Stimulated activated CD4-positive, alpha-beta T cell treated with anti-CD3 and anti-CD28 coated beads, Interleukin-2, amount 100 ng/mL, for 48 hours (primary cell): ENCODE data around the gene OTX2.

Experiments
- DNase-seq, 2 donors: peaks; one replicate each; pipeline ENCODE4 v3.0.0-alpha.2; 2020

OTX2 gene

GRCh38 chr14:56794557-56795283 is 15.6 kb downstream of the OTX2 start:
- no peak for DNase-seq

- DNase-seq: no peak
These were observed 16.2 kb downstream of the OTX2 start for GRCh38 chr14:56794088-56794556.

- no peak for DNase-seq
These were observed 20.3 kb downstream of the OTX2 start for GRCh38 chr14:56789955-56790354.

- no peak for DNase-seq
These were observed 22.7 kb downstream of the OTX2 start for GRCh38 chr14:56787530-56787929.

GRCh38 chr14:56782711-56783110 is 27.6 kb downstream of the OTX2 start:
- no peak for DNase-seq

GRCh38 chr14:56774503-56774902 is 35.8 kb downstream of the OTX2 start:
- DNase-seq: no peak

- DNase-seq: no peak
These were observed 39.8 kb downstream of the OTX2 start for GRCh38 chr14:56770512-56770911.

- DNase-seq: no peak
These were observed 49.9 kb downstream of the OTX2 start for GRCh38 chr14:56760164-56760914.

- DNase-seq: no peak
These were observed 50.6 kb downstream of the OTX2 start for GRCh38 chr14:56759633-56760032.

- no peak for DNase-seq
These were observed 51.2 kb downstream of the OTX2 start for GRCh38 chr14:56759094-56759493.

GRCh38 chr14:56754921-56755320 is 55.4 kb downstream of the OTX2 start:
- no peak for DNase-seq

- no peak for DNase-seq
These were observed 56.9 kb downstream of the OTX2 start for GRCh38 chr14:56753396-56753795.

GRCh38 chr14:56752428-56752827 is 57.9 kb downstream of the OTX2 start:
- no peak for DNase-seq

GRCh38 chr14:56751471-56751870 is 58.8 kb downstream of the OTX2 start:
- no peak for DNase-seq
